ENCODE measurements around the gene LRRC3. TPM values are rescaled to one million over a fixed set of nuclear protein-coding genes. Genes with fewer than 3 reads are reported as not detected.
A peak's percentile ranks its signal among the peaks of the same experiment; 100 is the strongest.
"Not testable (repeated sequence)": the region's sequence is repeated elsewhere in the genome, so short reads cannot be mapped to it uniquely, and the experiment has no call there.

LRRC3 gene
- total RNA-seq, 2 donors from 2014 or later, result 2.0 to 2.7 TPM

- Histone ChIP-seq H3K9me3 (no peaks in the 10 kb centered on the region), H3K9ac (ENCODE audit: low read depth in 2 of 2, low read length in 2 of 2) (no peak overlapping the region), H3K4me3 (no peak overlapping the region), H3K36me3 (no peaks in the 10 kb centered on the region), H3K27me3 (no peaks in the 10 kb centered on the region), H3K27ac (no peak overlapping the region), H3K4me1 (no peaks in the 10 kb centered on the region)
- TF ChIP-seq CTCF (IDR thresholded peaks at IDR 0.05), result no peak
- intact Hi-C loops (cut with DNase I), result no loop called here
- no peak for DNase-seq
Observed at GRCh38 chr21:44477131-44477530, 21.8 kb downstream of the LRRC3 start.

GRCh38 chr21:44477712-44478111 lies 22.4 kb downstream of the LRRC3 start:
- intact Hi-C loops (cut with DNase I), result no loop called here
- TF ChIP-seq CTCF (IDR thresholded peaks at IDR 0.05), result no peak
- no peaks in the 10 kb centered on the region for H3K36me3 ChIP-seq
- no peaks in the 10 kb centered on the region for H3K4me1 ChIP-seq
- no peaks in the 10 kb centered on the region for H3K9me3 ChIP-seq
- no peak overlapping the region for H3K4me3 ChIP-seq
- H3K9ac ChIP-seq (ENCODE audit: low read depth in 2 of 2, low read length in 2 of 2), result no peak overlapping the region
- H3K27ac ChIP-seq, result no peak overlapping the region
- no peaks in the 10 kb centered on the region for H3K27me3 ChIP-seq
- DNase-seq, result no peak

- no peak for DNase-seq
- Histone ChIP-seq H3K27ac (no peak overlapping the region), H3K4me3 (no peak overlapping the region), H3K4me1 (no peaks in the 10 kb centered on the region), H3K36me3 (no peaks in the 10 kb centered on the region), H3K9ac (ENCODE audit: low read depth in 2 of 2, low read length in 2 of 2) (no peak overlapping the region), H3K27me3 (no peaks in the 10 kb centered on the region), H3K9me3 (no peaks in the 10 kb centered on the region)
- no peak for TF ChIP-seq CTCF (IDR thresholded peaks at IDR 0.05)
- intact Hi-C loops (cut with DNase I), result no loop called here
Observed at GRCh38 chr21:44478124-44478800, 23.0 kb downstream of the LRRC3 start.

GRCh38 chr21:44478801-44479167 lies 23.5 kb downstream of the LRRC3 start:
- Histone ChIP-seq H3K27me3 (no peaks in the 10 kb centered on the region), H3K4me1 (no peaks in the 10 kb centered on the region), H3K9me3 (no peaks in the 10 kb centered on the region), H3K4me3 (no peak overlapping the region), H3K27ac (no peak overlapping the region), H3K9ac (ENCODE audit: low read depth in 2 of 2, low read length in 2 of 2) (no peak overlapping the region), H3K36me3 (no peaks in the 10 kb centered on the region)
- DNase-seq, result no peak
- intact Hi-C loops (cut with DNase I), result no loop called here
- no peak for TF ChIP-seq CTCF (IDR thresholded peaks at IDR 0.05)

- not testable (repeated sequence) for H3K9ac ChIP-seq (ENCODE audit: low read depth in 2 of 2, low read length in 2 of 2); H3K27ac ChIP-seq; H3K4me1 ChIP-seq; H3K27me3 ChIP-seq; H3K9me3 ChIP-seq; H3K4me3 ChIP-seq; H3K36me3 ChIP-seq
- TF ChIP-seq CTCF (IDR thresholded peaks at IDR 0.05), result peak; percentile 53
- intact Hi-C loops (cut with DNase I), result loop anchor here (5.0 kb wide), 1 partner anchor 52 kb away; no protein-coding TSS in a partner anchor
- peak; percentile 53 for DNase-seq
Observed at GRCh38 chr21:44479556-44480199, 24.4 kb downstream of the LRRC3 start.
